Naive thymus-derived CD4-positive, alpha-beta T cell (primary cell): Measurements from ENCODE around the gene SEMA3A. TPM values are rescaled to one million over a fixed set of nuclear protein-coding genes. Genes with fewer than 3 reads are reported as not detected.
"Not testable (repeated sequence)": the region's sequence is repeated elsewhere in the genome, so short reads cannot be mapped to it uniquely, and the experiment has no call there.

ENCODE experiments used
- ATAC-seq: fragments of 150-1000 bp; cut with Tn5 transposase; 2 replicates; pipeline ENCODE4 v1.10.0; 2021; ENCODE audit warnings: mild to moderate bottlenecking, moderate library complexity
- CTCF ChIA-PET: fragments of 350-600 bp; sonication (Branson Sonifier 250); formaldehyde crosslinking; loops from one replicate; lab custom pipeline; 2021; ENCODE audit warnings: antibody characterized with exemption; lab: Charles Lee
- POLR2A ChIA-PET: fragments of 350-600 bp; sonication (Branson Sonifier 250); formaldehyde crosslinking; loops from one replicate; lab custom pipeline; 2021; ENCODE audit warnings: antibody characterized with exemption, inconsistent platforms; lab: Charles Lee
- DNase-seq, 9 donors: peaks; one replicate each; pipeline versions ENCODE4 v3.0.0 to v3.0.0-alpha.2; 2020 to 2022; ENCODE audit warnings: mixed read lengths in 1 of 9
- H3K27ac ChIP-seq: one replicate; pipeline ENCODE4 v1.7.0; 2013; ENCODE audit warnings: mild to moderate bottlenecking, low read depth, low read length, moderate library complexity
- H3K27me3 ChIP-seq, 2 donors: one replicate each; pipeline ENCODE4 v1.7.0; 2013; ENCODE audit warnings: low read length in 2 of 2, mild to moderate bottlenecking in 2 of 2, moderate library complexity in 2 of 2; ENCODE audit not compliant: control insufficient read depth in 2 of 2, insufficient read depth in 2 of 2
- H3K36me3 ChIP-seq, 3 experiments: 1 replicate in 2 of 3; 2 replicates in 1 of 3; pipeline ENCODE4 v1.7.0; 2013; ENCODE audit warnings: low read length in 3 of 3, mild to moderate bottlenecking in 3 of 3, moderate library complexity in 1 of 3; ENCODE audit not compliant: insufficient read depth in 3 of 3, control insufficient read depth in 2 of 3
- H3K4me1 ChIP-seq, 2 donors: one replicate each; pipeline ENCODE4 v1.7.0; 2013; ENCODE audit warnings: low read length in 2 of 2, mild to moderate bottlenecking in 2 of 2, moderate library complexity in 1 of 2; ENCODE audit not compliant: control insufficient read depth in 2 of 2, insufficient read depth in 2 of 2
- H3K4me3 ChIP-seq: 2 replicates; pipeline ENCODE4 v1.7.0; 2013; ENCODE audit warnings: mild to moderate bottlenecking, low read length
- H3K9me3 ChIP-seq, 3 experiments: 1 replicate in 2 of 3; 2 replicates in 1 of 3; pipeline ENCODE4 v1.7.0; 2013; ENCODE audit warnings: low read length in 3 of 3; ENCODE audit not compliant: control insufficient read depth in 2 of 3
- H3K27ac Mint-ChIP-seq, 9 donors: one replicate each; pipeline ENCODE4 v1.8.0; 2020 to 2022; ENCODE audit warnings: mixed read lengths in 9 of 9, mild to moderate bottlenecking in 8 of 9, moderate library complexity in 5 of 9, inconsistent platforms in 2 of 9
- H3K27me3 Mint-ChIP-seq, 5 donors: one replicate each; pipeline ENCODE4 v1.8.0; 2021 to 2022; ENCODE audit warnings: mixed read lengths in 5 of 5, mild to moderate bottlenecking in 1 of 5
- H3K36me3 Mint-ChIP-seq, 5 donors: one replicate each; pipeline ENCODE4 v1.8.0; 2020 to 2022; ENCODE audit warnings: mixed read lengths in 5 of 5, mild to moderate bottlenecking in 3 of 5, inconsistent platforms in 1 of 5
- H3K4me1 Mint-ChIP-seq, 7 donors: one replicate each; pipeline ENCODE4 v1.8.0; 2020 to 2022; ENCODE audit warnings: mixed read lengths in 7 of 7, mild to moderate bottlenecking in 3 of 7, inconsistent platforms in 1 of 7
- H3K4me3 Mint-ChIP-seq, 10 donors: one replicate each; pipeline ENCODE4 v1.8.0; 2020 to 2022; ENCODE audit warnings: mild to moderate bottlenecking in 10 of 10, mixed read lengths in 10 of 10, moderate library complexity in 6 of 10, inconsistent platforms in 2 of 10
- H3K9me3 Mint-ChIP-seq, 11 donors: one replicate each; pipeline ENCODE4 v1.8.0; 2020 to 2022; ENCODE audit warnings: mixed read lengths in 11 of 11, mild to moderate bottlenecking in 4 of 11, inconsistent platforms in 1 of 11, moderate library complexity in 1 of 11
- intact Hi-C, 2 donors: fragments of 100-400 bp; cut with micrococcal nuclease; formaldehyde crosslinking; loops; one replicate each; pipeline ENCODE4 v1.15.1; 2023
- polyA plus RNA-seq, 2 donors: library from polyadenylated mRNA; unstranded; fragments of 300-500 nt; fragmentation: Illumina TruSeq; gene quantifications; one replicate each; pipeline ENCODE4 v1.2.3, GENCODE V29; 2021
- total RNA-seq, 6 experiments: library from RNA in 5 of 6; stranded (reverse) in 5 of 6; gene quantifications; 1 replicate in 5 of 6; 2 replicates in 1 of 6; pipeline ENCODE4 v1.2.3 and lab custom pipeline; 2021 to 2026

SEMA3A gene
- total and polyA plus RNA-seq, 7 experiments from 2014 or later: 0.29 to 3.0 (median 1.3) TPM

GRCh38 chr7:84057576-84057975 lies 137.0 kb downstream of the SEMA3A start:
- ATAC-seq: no peak
- H3K4me3 Mint-ChIP-seq: no peak overlapping the region
- no peak overlapping the region for H3K27ac Mint-ChIP-seq
- H3K4me1 Mint-ChIP-seq: peaks cover 0 to 15% (median 12%) of the 10 kb centered on the region in 7 donors
- Histone ChIP-seq H3K9me3 (no peaks in the 10 kb centered on the region), H3K27me3 (no peaks in the 10 kb centered on the region), H3K27ac (no peak overlapping the region), H3K36me3 (no peaks in the 10 kb centered on the region), H3K4me3 (no peak overlapping the region), H3K4me1 (no peaks in the 10 kb centered on the region)
- no peaks in the 10 kb centered on the region for H3K27me3 Mint-ChIP-seq
- peaks cover 0 to 3% (median 0%) of the 10 kb centered on the region in 11 donors for H3K9me3 Mint-ChIP-seq
- POLR2A ChIA-PET: no interaction called here
- no peak for DNase-seq
- peaks cover 0 to 4% (median 0%) of the 10 kb centered on the region in 5 donors for H3K36me3 Mint-ChIP-seq
- intact Hi-C loops: no loop called here
- CTCF ChIA-PET: no interaction called here

- H3K27me3 ChIP-seq: no peaks in the 10 kb centered on the region
- no peak overlapping the region for H3K27ac ChIP-seq
- Mint-ChIP-seq H3K36me3 (peaks cover 0 to 4% (median 0%) of the 10 kb centered on the region in 5 donors), H3K27ac (no peak overlapping the region), H3K4me1 (peaks cover 0 to 15% (median 12%) of the 10 kb centered on the region in 7 donors), H3K4me3 (no peak overlapping the region), H3K9me3 (peaks cover 0 to 3% (median 0%) of the 10 kb centered on the region in 11 donors), H3K27me3 (no peaks in the 10 kb centered on the region)
- H3K36me3 ChIP-seq: no peaks in the 10 kb centered on the region
- ChIA-PET CTCF (no interaction called here), POLR2A (no interaction called here)
- H3K4me3 ChIP-seq: no peak overlapping the region
- intact Hi-C loops: no loop called here
- DNase-seq (no peak), ATAC-seq (no peak)
- no peaks in the 10 kb centered on the region for H3K4me1 ChIP-seq
- H3K9me3 ChIP-seq: no peaks in the 10 kb centered on the region
These were observed 138.5 kb downstream of the SEMA3A start for GRCh38 chr7:84055904-84056605.

- H3K4me3 ChIP-seq, H3K27ac Mint-ChIP-seq, H3K27me3 Mint-ChIP-seq, H3K4me3 Mint-ChIP-seq, H3K27ac ChIP-seq, H3K9me3 Mint-ChIP-seq, POLR2A ChIA-PET, CTCF ChIA-PET, H3K36me3 Mint-ChIP-seq, H3K4me1 Mint-ChIP-seq, H3K36me3 ChIP-seq, H3K9me3 ChIP-seq, H3K27me3 ChIP-seq, intact Hi-C loops, H3K4me1 ChIP-seq, DNase-seq, ATAC-seq: not testable (repeated sequence)
These were observed 139.4 kb downstream of the SEMA3A start for GRCh38 chr7:84055199-84055598.

GRCh38 chr7:84049071-84049836 lies 145.3 kb downstream of the SEMA3A start:
- intact Hi-C loops: no loop called here
- ChIA-PET CTCF (no interaction called here), POLR2A (no interaction called here)
- Mint-ChIP-seq H3K36me3 (no peaks in the 10 kb centered on the region), H3K27me3 (peaks cover 0 to 7% (median 0%) of the 10 kb centered on the region in 5 donors), H3K9me3 (no peaks in the 10 kb centered on the region), H3K27ac (no peak overlapping the region), H3K4me3 (no peak overlapping the region), H3K4me1 (no peaks in the 10 kb centered on the region)
- DNase-seq (no peak), ATAC-seq (no peak)
- Histone ChIP-seq H3K36me3 (no peaks in the 10 kb centered on the region), H3K4me1 (no peaks in the 10 kb centered on the region), H3K9me3 (no peaks in the 10 kb centered on the region), H3K27ac (no peak overlapping the region), H3K27me3 (no peaks in the 10 kb centered on the region), H3K4me3 (no peak overlapping the region)

GRCh38 chr7:84047085-84047484 lies 147.5 kb downstream of the SEMA3A start:
- Histone ChIP-seq H3K27me3 (no peaks in the 10 kb centered on the region), H3K36me3 (no peaks in the 10 kb centered on the region), H3K4me3 (no peak overlapping the region), H3K4me1 (no peaks in the 10 kb centered on the region), H3K9me3 (no peaks in the 10 kb centered on the region), H3K27ac (no peak overlapping the region)
- Mint-ChIP-seq H3K36me3 (no peaks in the 10 kb centered on the region), H3K27me3 (peaks cover 0 to 12% (median 0%) of the 10 kb centered on the region in 5 donors), H3K4me1 (no peaks in the 10 kb centered on the region), H3K27ac (peak overlapping the region in 1 of 9 donors; percentile 43), H3K9me3 (no peaks in the 10 kb centered on the region), H3K4me3 (no peak overlapping the region)
- ATAC-seq (no peak), DNase-seq (no peak)
- ChIA-PET CTCF (interaction anchor here (0.6 kb wide), 2 partner anchors 34 to 220 kb away, joined by 3 read pairs; no protein-coding TSS in a partner anchor), POLR2A (no interaction called here)
- intact Hi-C loops: no loop called here

GRCh38 chr7:84044834-84045233 lies 149.8 kb downstream of the SEMA3A start:
- intact Hi-C loops: no loop called here
- Mint-ChIP-seq H3K36me3 (no peaks in the 10 kb centered on the region), H3K4me3 (no peak overlapping the region), H3K27me3 (peaks cover 0 to 12% (median 0%) of the 10 kb centered on the region in 5 donors), H3K9me3 (no peaks in the 10 kb centered on the region), H3K4me1 (peaks cover 0 to 5% (median 0%) of the 10 kb centered on the region in 7 donors), H3K27ac (no peak overlapping the region)
- H3K4me3 ChIP-seq: no peak overlapping the region
- no peaks in the 10 kb centered on the region for H3K4me1 ChIP-seq
- no peaks in the 10 kb centered on the region for H3K36me3 ChIP-seq
- H3K27ac ChIP-seq: no peak overlapping the region
- POLR2A ChIA-PET: no interaction called here
- H3K9me3 ChIP-seq: no peaks in the 10 kb centered on the region
- CTCF ChIA-PET: no interaction called here
- no peak for ATAC-seq
- H3K27me3 ChIP-seq: no peaks in the 10 kb centered on the region
- DNase-seq: no peak
